A673 (cell line): ENCODE results near the gene ING5. TPM values are rescaled to one million over a fixed set of nuclear protein-coding genes. Genes with fewer than 3 reads are reported as not detected.

Experiments used
- BruUV-seq: library from RNA; stranded (reverse); fragments of 400-500 nt; replicated peaks from 2 replicates; lab custom pipeline; 2021; lab: Mats Ljungman, UMichigan
- CTCF ChIA-PET: fragments of 300-600 bp; sonication (Branson Sonifier 250); formaldehyde crosslinking; loops from one replicate; lab custom pipeline; 2022; ENCODE audit warnings: antibody characterized with exemption; lab: Charles Lee
- POLR2A ChIA-PET: fragments of 300-600 bp; sonication (Branson Sonifier 250); formaldehyde crosslinking; loops from one replicate; lab custom pipeline; 2022; ENCODE audit warnings: antibody characterized with exemption; ENCODE audit not compliant: low non-redundant PET; lab: Charles Lee
- DNase-seq: peaks from one replicate; pipeline ENCODE4 v3.0.0-alpha.2; 2015; ENCODE audit warnings: low spot score
- H3K27ac ChIP-seq: fragments of 200-600 bp; sonication (generic); 2 replicates; pipeline ENCODE4 v1.5.1; 2016; ENCODE audit warnings: mixed run types, low read depth, mild to moderate bottlenecking, mixed read lengths, antibody characterized with exemption, low read length; ENCODE audit not compliant: poor library complexity, severe bottlenecking
- H3K27me3 ChIP-seq: fragments of 200-600 bp; sonication (generic); replicated peaks from 2 replicates; pipeline ENCODE4 v1.6.1; 2017; ENCODE audit warnings: mixed run types, low read depth, mild to moderate bottlenecking, mixed read lengths, antibody characterized with exemption, low read length; ENCODE audit not compliant: insufficient read depth, poor library complexity
- H3K36me3 ChIP-seq: fragments of 200-600 bp; sonication (generic); 2 replicates; pipeline ENCODE4 v1.6.1; 2016; ENCODE audit warnings: mixed run types, mild to moderate bottlenecking, mixed read lengths, antibody characterized with exemption, low read length; ENCODE audit not compliant: insufficient read depth, poor library complexity, severe bottlenecking
- H3K4me1 ChIP-seq: fragments of 200-600 bp; sonication (generic); 2 replicates; pipeline ENCODE4 v1.6.1; 2017; ENCODE audit warnings: mixed run types, mild to moderate bottlenecking, mixed read lengths, antibody characterized with exemption, low read length; ENCODE audit not compliant: insufficient read depth, poor library complexity, severe bottlenecking
- H3K4me3 ChIP-seq: fragments of 200-600 bp; sonication (generic); 2 replicates; pipeline ENCODE4 v1.5.1; 2016; ENCODE audit warnings: low read depth, mixed run types, mild to moderate bottlenecking, mixed read lengths, low read length; ENCODE audit not compliant: poor library complexity, severe bottlenecking
- H3K9me3 ChIP-seq: fragments of 200-600 bp; sonication (generic); 2 replicates; pipeline ENCODE4 v1.6.1; 2016; ENCODE audit warnings: mixed run types, low read depth, mild to moderate bottlenecking, mixed read lengths, antibody characterized with exemption, low read length; ENCODE audit not compliant: poor library complexity, severe bottlenecking
- CTCF ChIP-seq: fragments of 300-800, 200-600 bp; sonication (generic); conservative IDR thresholded peaks from 2 replicates; pipeline ENCODE4 v1.5.1; 2017; ENCODE audit warnings: low read depth, mild to moderate bottlenecking, antibody characterized with exemption, low read length, moderate library complexity, mixed read lengths
- EZH2 ChIP-seq: fragments of 200-600 bp; sonication (generic); IDR thresholded peaks from 2 replicates; pipeline ENCODE4 v1.6.1; 2017; ENCODE audit warnings: borderline replicate concordance, low read depth, mild to moderate bottlenecking, mixed read lengths, antibody characterized with exemption, low read length; ENCODE audit not compliant: poor library complexity, severe bottlenecking
- intact Hi-C: fragments of 100-400 bp; cut with micrococcal nuclease; formaldehyde crosslinking; loops from one replicate; pipeline ENCODE4 v1.10.0; 2022; ENCODE audit not compliant: unreplicated experiment
- total RNA-seq: library from RNA; stranded (reverse); gene quantifications from 2 replicates; pipeline ENCODE4 v1.2.3, GENCODE V29; 2021

ING5 gene
- total RNA-seq, 1 experiment from 2014 or later = 70.3 TPM

DNA sequence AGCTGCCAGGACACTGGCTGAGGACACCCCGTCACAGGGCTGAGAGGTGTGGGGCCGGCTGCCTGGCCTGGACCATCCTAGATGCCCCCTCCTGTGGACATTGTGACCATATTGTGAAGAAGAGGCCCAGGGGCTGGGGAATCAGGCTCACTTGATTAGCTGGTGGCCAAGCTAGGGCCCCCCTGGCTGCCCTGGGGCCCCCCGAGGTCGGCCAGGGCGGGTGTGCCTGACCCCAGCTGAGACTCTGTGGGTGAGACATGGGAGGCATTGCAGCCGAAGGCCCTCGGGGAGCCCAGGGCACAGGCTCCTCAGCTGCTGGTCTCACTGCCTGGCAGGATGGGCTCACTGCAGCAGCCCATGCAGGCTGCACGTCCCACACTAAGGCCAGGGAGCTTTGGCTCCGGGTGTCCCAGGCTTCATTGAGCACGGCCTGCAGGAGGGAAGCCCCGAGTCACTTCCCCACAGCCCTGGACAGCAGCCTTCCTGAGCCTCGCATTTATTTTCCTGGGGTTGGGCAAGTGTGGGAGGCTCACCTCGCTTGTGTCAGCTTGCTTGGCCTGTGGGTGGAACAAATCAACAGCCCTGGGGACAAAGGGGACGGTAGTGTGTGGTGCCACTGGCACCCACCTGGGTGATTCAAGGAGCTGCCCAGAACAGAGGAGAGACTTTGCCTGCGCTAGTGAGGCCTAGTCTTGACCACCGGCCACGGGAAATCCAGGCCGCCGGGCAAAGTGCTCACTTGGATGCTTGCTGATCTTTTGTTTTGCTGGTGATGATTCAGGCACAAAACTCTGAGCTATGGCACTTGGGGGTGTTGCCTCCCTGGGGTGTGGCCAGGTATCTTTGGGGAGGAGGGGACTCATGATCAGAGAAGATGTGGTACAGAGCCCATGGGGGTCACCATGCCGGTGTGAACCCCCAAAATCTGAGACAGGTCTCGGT, 76.1 kb downstream of the ING5 start:
- no TSS peak for BruUV-seq
- Histone ChIP-seq H3K4me3 (no peak overlapping the region), H3K27ac (no peak overlapping the region), H3K9me3 (peaks cover 12% of the 10 kb centered on the region), H3K27me3 (no peaks in the 10 kb centered on the region), H3K36me3 (no peaks in the 10 kb centered on the region), H3K4me1 (peaks cover 31% of the 10 kb centered on the region)
- intact Hi-C loops = no loop called here
- DNase-seq = no peak
- ChIA-PET POLR2A (no interaction called here), CTCF (no interaction called here)
- no peak for TF ChIP-seq EZH2
- no peak for TF ChIP-seq CTCF

Other genes starting within 250 kb of the ING5 start
- gene STK25, start 193.5 kb upstream of the ING5 start, total RNA-seq = 171 and 190 TPM in 2 replicates
- 2.7 and 4.0 TPM in 2 replicates for gene BOK, start 143.3 kb upstream of the ING5 start, total RNA-seq
- 82.0 and 84.9 TPM in 2 replicates for gene THAP4, start 64.9 kb upstream of the ING5 start, total RNA-seq
- 102 and 122 TPM in 2 replicates for gene ATG4B, start 64.3 kb upstream of the ING5 start, total RNA-seq
- 139 TPM in 2 replicates for gene DTYMK, start 15.2 kb upstream of the ING5 start, total RNA-seq
- 30.7 and 44.3 TPM in 2 replicates for gene D2HGDH, start 32.6 kb downstream of the ING5 start, total RNA-seq
- 5.0 and 5.3 TPM in 2 replicates for gene GAL3ST2, start 74.8 kb downstream of the ING5 start, total RNA-seq
- gene NEU4, start 107.2 kb downstream of the ING5 start, total RNA-seq = 38.5 and 48.4 TPM in 2 replicates
- gene PDCD1, start 156.9 kb downstream of the ING5 start, total RNA-seq = 0.34 and 0.35 TPM in 2 replicates
- 0.20 TPM in 1 of 2 replicates, not detected in the other for gene RTP5, start 167.7 kb downstream of the ING5 start, total RNA-seq